Activated T-helper 1 cell treated with anti-CD3 and anti-CD28 coated beads, Interleukin-2, amount 50 U/mL, for 16 hours (primary cell): Measurements from ENCODE around the gene ESYT3.
"Not testable (repeated sequence)": the region's sequence is repeated elsewhere in the genome, so short reads cannot be mapped to it uniquely, and the experiment has no call there.

ENCODE experiments used
- DNase-seq, 2 donors: peaks; one replicate each; pipeline ENCODE4 v3.0.0-alpha.2; 2020; ENCODE audit warnings: low read depth in 1 of 2, low spot score in 1 of 2

The ESYT3 gene

DNA sequence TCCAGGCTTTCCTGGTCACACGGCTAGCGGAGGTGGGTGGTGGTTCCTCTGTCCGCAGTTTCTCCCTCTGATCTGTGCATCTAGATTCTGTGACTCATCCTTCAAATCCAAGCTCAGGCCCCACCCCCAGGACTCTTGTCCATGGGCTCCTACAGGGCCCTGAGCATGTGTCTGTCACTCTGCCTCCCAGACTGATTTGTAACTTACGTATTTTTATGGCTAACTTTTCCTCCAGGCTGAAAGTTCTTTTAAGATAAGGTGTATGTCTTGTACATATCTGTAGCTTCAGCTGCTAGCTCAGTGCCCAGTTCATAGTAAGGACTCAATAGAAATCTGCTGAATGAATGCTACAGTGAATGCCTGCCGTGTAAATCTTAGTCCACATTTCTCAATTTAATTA is 8.0 kb downstream of the ESYT3 start:
- no peak for DNase-seq

DNA sequence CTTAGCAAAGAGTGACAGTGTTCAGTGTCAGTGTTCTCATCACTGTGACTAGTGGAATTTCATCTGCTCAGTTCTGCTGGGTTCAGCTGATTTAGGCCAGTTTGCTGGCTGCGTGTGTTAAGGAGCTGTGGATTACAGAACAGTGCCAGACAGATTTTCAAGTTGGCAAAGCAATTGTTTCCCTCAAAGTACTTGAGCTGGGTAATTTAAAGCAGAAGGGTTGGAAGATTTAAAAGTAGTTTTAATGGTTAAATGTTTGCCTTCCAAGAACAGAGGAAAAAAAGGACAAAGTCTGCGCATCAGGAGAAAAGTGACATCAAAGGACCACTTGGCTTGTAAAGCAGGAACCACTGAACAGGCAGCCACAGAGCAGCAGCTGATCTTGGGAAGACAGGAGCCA is 8.7 kb downstream of the ESYT3 start:
- DNase-seq = no peak

DNA sequence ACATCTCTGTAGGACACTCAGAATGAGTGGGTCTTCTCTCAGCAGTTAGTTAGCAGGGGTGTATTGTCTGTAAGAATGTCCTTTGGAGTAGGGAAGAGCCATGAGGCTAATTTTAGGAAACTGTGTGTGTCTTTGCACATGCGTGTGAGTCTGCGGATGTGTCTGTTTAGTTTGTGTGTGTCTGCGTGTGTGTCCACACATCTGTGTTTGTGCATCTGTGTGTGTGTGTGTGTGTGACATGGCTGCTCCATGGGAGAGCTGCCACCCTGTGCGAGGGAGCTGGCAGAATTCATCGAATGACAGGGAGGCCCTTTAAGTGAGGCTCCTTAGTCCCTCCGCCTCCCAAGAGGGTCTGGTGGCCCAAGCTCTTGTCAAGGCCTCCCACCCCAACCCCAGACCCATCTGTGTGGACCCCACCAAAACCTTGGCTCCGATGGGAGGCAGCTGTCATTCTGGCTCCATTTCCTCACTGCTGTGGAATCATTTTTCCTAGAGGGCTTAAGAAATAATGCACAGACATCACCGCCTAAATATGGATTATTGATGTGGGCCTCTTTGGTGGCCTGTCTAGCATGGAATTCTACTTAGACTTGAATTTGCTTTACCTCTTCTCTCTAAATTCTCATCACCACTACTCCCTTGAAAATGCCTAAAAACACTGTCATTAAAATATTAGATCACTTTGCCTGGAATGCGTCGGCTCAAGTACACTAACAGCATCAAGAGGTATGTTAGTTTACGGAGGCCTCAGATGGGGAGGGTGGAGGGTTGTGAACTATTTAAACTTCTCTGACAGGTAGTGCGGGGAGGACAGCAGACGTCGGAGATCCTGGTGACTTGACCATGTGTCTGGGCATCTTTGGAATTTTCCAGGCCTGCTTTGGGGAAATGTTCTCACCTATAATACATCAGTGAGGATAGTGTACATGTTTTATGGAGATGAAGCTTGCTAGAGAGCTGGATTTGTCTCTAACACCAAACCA is 9.4 kb downstream of the ESYT3 start:
- DNase-seq = no peak

DNA sequence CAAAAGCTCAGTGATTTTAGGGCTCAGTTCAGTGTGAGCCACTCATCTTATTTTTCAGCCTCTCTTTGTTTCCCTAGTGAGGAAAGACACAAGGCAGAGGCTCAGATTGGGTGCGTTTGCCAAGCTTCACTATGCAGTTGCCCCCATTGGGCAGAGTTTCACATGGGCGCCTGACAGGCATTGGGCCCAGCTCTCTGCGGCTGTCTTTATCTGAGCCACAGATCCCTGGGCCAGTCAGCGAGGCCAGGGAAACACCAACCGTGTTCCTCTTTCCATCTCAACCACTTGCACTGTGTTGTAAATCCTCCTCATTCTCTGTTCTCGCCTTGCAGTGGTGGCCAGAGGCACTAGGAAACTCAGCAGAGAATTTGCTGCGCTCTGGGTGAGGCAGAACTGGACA is 10.8 kb downstream of the ESYT3 start:
- no peak for DNase-seq

DNA sequence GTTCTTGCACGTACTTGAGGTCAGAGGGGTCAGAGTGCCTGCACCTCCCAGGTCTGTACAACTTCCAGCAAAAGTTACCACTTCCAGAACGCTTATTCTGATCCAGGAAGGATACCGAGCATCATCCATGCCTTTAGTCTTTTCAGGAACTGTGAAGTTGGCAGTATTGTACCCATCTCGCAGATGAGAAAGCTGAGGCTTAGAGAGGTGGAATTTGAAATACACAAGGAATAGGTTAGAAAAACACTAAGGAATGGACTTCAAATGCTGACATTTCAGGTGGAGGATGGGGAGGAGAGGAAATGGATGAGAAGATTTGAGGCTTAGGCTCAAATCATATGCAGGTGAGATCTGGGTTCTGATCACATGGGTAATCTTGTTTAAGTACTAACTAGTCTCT is 11.2 kb downstream of the ESYT3 start:
- no peak for DNase-seq

DNA sequence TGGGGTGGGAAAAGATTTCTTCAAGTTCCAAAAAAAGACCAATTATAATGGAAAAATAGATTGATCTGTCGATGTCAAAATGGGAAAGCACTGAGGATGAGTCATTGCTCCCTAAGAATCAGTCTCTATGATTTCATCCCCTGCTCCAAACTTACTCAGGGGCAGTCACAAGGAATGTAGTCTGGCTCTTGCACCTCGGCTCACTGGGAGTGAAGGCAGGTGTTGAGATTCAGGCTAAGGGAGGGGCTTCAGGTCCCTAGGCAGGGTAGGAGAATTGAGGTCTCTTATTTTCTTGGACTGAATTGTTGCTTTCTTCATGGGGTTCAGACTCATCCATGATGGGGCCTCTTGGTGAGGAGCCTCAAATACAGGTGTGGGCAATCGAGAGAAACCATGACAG is 14.2 kb downstream of the ESYT3 start:
- DNase-seq = no peak

DNA sequence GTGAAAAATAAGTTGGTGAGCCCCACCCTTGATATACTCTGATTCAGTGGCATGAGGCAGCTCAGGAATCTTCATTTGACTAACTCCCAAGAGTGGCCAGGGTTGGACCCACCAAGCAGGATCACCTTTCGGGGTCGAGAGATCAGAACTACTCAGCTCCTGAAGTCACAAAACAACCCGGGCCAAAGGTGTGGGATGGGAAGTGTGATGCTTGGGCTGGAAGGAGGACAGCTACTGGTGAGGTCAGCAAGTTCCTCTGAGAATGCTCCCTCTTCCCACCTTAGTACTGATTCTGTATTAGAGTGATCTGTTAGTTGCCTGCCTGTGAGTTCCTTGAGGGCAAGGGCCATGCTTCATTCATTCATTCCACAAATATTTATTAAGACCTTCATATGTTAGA is 15.1 kb downstream of the ESYT3 start:
- DNase-seq = no peak

DNA sequence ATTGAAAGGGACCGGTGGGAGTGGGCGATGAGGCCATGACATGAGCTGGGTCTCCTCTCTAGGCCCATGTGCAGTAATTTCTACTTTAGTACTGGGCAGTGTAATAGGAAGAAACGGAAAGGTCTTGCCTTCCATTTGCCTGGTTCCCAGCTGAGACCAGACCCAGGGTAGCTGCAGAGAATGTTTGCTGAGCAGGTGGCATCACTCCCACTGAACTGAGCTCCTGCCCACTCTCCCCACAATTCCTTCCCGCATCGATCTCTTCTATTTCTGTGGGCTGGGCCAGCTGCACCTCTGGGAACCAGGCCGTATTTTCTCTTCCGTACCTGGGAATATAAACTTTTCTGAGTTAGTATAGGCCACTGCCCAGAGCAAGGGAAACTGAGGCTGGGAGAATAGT is 15.8 kb downstream of the ESYT3 start:
- DNase-seq = no peak

DNA sequence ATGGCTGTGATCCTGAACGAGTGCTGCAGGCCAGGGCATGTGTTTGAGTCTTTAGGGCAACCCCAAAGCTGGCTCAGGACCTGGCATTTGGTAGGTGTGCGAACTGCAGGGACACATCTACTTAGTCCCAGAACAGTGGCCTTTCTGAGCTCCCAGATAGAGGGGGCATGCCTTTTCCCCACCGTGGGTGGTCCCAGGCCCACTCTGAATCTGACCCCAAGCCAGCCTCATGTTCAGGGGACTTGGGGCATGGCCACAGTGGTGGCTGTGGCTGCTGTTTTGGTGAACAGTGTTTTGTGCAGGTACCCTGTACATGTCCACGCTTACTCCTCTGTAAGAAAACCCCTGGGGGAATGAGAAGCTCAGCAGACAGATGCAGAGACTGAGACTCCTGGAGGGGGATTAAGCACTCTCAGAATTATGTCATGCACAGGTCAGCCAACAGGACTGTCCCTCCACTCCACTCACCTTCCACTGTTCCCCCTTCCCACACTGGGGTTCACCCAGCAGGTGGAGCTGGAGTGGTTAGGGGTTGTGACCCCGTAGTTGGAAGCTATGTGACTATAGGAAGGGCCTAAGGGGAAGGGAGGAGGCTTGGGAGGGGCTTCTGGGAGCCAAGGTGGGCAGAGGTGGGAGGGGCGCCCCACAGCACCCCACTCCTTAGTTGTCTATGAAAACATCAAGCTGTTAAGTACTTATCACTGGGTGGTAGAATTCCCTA is 16.4 kb downstream of the ESYT3 start:
- DNase-seq = no peak

DNA sequence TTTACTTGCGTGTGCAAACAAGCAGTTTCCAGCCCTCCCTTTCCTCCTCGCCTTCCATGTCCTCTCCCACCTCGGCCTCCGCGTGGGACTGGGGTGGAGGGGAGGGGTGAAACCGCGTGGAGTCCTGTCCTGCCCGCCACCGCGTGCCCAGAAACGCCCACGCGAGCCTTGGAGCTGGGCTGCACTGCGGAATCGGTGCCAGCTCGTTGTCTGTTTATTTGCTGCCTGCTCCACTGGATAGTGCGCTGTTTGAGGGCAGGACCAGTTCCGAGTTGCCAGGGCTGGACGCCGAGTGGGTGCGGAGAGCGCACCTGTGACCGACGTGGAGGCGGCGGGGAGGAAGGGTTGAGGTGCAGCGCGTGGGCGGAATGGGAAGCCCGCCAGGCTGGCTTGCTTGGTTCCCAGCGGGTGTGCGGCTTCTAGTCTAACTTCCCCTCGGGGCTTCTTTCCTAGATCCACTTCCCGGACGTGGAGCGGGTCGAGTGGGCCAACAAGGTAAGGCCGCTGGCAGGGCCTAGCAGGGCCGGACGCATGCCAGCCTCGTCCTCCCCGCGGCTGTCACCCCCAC is 17.3 kb downstream of the ESYT3 start:
- no peak for DNase-seq

DNA sequence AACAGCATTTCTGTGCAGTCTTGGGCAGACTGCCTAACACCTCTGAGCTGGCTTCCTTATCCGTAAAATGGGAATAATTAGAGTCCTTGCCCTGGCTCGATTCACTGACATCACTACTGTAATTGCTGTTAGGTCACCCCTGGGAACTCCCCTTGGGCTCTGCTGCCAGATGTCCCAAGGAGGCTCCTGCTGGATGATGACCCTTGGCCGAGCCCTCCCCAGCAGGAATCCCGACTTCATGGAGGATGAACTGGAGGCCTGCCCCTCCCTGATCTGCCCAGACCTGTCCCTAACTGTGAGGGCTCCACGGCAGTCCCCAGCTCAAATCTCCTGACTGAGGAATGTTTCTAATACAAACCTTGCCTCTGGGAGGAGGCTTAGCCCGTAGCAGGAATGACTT is 18.0 kb downstream of the ESYT3 start:
- no peak for DNase-seq

DNA sequence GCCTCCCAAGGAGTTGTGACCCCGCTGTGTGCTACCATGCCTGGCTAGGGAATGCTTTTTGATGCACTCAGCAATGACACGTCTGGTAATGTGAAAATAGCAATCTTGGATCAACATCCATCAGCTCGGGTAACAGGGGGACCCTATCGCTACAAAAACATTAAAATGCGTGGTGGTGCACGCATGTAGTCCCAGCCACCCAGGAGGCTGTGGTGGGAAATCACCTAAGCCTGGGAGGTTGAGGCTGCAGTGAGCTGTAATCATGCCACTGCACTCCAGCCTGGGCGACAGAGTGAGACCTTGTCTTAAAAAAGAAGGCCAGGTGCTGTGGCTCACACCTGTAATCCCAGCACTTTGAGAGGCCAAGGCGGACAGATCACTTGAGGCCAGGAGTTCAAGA is 19.5 kb downstream of the ESYT3 start:
- not testable (repeated sequence) for DNase-seq

DNA sequence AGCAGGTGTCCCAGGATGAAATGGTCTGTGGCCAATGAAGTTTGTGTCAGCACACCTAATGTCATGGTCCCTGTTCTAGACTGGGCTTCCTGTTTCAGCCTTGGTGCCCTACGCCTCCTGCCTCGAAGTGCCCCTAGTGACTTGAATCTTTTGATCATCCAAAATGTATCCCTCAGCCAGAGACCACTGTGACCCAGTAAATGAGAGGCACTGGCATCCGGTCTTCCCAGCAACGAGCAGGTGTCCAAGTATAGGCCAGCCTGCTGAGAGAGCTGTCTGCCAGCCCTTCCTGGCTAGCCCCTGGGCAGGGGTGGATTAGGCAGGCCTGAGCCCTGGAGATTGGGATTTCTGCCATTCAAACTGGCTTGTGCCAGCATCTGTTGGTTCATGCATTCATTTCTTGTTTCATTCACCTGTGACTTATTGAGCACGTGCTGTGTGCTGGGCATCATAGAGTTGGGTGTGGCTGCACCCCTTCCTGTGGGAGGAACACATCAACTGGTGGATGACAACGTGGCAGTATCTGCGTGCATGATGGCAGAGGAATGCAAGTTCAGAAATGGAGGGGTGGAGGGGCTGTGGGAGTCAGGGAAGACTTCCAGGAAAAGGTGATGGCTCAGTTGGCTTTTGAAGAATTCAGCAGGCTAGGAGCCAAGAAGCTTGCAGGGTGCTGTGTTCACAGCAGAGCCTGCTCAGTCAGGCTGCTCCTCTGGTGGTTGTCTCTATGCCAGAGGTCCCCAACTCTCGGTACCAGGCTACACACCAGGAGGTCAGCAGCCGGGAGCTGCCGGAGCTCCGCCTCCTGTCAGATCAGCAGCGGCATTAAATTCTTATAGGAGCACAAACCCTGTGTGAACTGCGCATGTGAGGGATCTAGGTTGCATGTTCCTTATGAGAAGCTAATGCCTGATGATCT is 21.6 kb downstream of the ESYT3 start:
- DNase-seq = no peak

DNA sequence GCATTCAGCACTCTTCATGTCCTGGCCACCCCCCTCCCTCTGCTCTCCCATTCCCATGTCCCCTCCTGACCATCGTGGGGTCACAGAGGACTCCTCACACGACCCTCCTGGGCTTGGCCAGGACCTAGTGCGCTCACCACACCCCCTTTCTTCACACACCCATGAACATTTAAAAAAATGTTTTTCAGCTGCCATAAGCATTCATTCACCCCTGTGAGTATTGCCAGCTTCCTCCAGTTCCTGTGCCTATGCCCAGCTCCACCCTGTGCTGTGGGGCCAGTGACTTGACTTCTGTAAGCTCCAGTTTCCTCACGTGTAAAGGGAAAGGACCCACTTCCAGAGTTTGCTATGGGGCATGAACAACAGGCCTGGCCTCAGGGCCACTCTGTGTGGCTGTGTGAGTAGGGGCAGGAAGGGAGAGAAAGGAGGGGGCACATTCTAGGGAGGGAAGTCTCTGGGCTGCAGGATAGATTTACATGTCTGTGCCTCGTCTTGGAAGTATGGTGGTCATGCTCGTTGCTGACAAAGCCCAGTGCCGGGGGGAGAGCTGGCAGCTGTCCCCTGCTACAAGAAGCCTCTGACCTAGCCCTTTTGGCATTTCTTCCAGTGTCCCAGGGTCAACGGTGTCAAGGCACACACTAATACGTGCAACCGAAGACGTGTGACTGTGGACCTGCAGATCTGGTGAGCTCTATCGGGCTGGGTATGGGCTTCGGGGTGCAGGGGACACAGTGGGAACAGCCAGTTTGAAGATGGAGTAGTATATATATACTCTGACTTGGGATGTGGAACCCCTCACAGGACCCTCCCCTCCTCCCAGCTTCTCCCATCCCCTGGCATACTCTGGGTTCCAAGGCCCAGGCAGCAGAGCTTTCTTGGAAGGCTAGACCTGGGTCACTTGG is 22.8 kb downstream of the ESYT3 start:
- DNase-seq = no peak

DNA sequence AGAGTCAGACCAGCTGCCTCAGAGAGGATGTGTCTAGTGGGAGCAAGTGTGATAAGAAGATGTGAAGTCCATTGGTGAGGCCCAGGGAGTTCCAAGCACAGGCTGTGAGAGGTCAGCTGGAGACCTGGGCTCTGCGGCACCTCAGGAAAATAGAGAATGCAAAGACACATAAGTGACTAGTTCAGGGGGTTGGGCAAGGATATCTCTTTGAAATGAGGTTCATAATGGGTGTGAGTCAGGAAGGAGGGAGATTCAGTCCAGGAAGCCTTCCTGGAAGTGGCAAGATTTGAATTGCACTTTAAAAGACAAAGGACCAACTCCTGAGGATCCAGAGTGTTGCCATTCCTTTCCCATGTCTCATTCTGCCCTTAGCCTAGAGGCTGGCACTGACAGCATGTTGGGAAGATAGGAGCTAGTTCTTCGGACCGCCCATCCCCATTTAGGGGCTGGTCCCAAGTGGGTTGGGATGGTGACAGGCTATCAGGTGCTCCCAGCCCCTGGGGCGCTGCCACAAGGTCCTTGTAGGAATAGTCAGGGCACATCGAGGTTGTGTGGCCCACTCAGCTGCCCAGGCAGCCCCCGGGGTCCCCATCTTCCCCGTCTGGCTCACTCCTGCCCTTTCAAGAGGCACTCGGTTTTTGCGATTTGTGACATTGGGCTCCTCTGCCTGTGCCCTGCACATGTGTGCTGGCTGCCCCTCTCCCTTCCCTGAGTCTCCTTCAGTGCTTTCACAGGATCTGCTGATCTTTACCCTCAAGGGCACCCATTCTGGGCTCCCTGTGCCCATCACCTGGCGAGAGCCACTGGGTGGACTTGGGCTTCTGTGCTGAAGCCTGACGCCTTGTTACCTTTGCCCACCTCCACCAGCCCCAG is 23.7 kb downstream of the ESYT3 start:
- DNase-seq = no peak

DNA sequence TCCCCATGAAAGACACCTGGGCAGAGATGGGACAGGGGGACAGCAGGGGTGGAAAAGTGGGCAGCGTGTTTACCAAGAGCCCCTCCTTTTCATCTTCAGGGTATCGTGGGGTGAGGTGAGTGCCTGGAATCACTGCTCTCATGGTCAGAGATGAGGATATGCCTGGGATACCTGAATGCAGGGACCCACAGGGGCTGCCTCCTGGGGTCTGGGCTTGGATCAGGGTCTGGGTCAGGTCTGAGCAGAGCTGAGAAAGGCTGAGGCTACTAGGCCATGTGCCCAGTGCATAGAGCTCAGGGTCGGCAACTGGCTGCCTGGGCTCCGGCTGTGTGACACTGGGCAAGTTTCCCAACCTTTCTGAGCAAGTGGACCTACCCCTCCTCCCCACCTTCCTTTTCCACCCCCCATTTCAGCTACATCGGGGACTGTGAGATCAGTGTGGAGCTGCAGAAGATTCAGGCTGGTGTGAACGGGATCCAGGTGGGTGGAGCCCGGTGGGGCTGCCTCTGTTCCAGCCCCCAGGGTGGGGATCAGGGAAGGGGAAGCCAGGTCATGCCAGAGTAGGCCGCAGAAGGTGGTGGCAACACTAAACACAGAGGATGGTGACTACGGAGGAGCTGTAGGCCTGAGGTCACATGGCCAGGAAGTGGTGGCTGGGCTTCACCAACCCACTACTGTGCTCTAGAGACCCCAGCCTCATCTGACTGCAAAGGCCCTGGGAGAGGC is 24.5 kb downstream of the ESYT3 start:
- DNase-seq = no peak

DNA sequence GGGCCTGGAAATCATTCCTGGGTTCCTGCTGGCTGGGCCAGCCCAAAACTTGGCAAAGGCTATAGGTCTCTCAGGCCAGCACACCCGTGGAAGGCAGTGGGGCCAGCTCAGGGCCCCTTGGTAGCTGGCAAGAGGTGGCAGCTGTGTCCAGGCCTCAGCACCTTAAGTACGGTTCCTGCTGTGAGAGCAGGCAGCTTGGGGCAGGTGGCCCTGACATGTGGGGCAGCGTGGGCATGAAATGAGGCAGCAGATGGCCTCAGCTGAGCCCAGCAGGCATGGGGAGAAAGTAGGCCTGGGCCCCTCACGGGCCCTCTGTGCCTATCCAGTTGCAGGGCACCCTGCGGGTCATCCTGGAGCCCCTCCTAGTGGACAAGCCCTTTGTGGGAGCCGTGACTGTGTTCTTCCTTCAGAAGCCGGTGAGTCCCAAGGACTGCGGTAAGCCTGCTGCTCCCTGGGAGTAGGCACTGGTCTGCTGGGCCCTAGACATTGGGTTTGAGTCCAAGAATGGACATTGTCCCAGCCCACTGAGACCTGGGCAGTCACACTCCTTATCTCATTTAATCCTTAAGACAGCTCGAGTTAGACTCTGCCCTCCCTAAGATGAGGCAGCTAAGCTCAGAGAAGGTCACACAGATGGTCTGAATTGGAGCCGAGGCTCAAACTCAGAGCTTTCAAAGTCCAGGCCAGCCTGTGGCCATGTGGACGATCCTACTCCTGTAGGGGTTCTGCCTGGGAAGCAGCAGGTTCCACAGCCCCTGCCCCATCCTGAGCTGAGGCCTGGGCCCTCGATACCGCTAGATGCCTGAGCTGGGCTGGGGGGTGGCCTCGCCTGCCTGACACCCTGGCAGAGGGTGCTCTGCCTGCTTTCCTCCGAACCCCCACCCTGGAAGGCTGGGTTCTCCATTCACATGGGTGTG is 25.5 kb downstream of the ESYT3 start:
- DNase-seq = no peak
